Mammary epithelial cell (primary cell): ENCODE results near the gene ABR.

Experiments used
- CTCF ChIP-seq, 2 donors: IDR thresholded peaks in 1 of 2; conservative IDR thresholded peaks in 1 of 2; 2 replicates each; pipeline ENCODE4 v1.5.1; 2011 to 2012; ENCODE audit warnings: inconsistent platforms in 2 of 2, low read length in 2 of 2, mild to moderate bottlenecking in 2 of 2, control low read depth in 1 of 2, low read depth in 1 of 2; ENCODE audit not compliant: insufficient read depth in 1 of 2; ENCODE audit errors: extremely low read depth in 1 of 2
- EZH2 ChIP-seq: IDR thresholded peaks from 2 replicates; pipeline ENCODE4 v1.6.1; 2012; ENCODE audit warnings: low read length, inconsistent platforms, borderline replicate concordance

DNA sequence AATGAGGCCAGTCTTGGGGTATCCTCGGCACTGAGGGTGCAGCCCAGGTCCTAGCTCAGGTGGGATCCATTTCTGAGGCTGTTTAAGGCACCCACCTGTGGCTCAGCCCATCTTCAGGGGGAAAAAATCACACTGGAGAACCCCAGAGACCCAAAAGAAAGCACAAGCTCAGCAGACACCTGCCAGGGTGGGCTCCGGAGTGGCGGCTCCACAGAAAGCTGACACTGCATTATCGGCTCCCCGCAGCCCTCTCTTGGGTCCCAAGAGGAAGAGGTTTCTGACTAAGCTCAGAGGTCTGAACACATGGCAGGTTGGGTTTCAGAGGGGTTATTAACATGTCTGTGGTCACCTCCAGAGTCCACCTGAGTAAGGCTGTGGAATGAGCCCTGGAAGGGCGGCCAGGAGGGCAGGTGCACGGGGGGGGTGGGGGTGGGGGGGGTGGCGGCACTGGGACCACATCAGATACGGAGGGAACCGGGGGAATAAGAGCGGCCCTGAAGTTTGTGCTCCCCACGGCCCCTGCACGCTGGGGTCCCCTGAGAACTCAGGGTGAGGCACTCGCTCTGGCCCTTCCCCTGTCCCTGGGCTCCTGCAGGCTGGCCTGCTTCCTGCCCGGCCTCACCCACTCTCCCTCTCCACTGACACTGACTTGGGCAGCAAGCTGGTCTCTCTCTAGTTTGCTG, 103.3 kb downstream of the ABR start:
- no peak for TF ChIP-seq CTCF (conservative IDR thresholded peaks at IDR 0.05 in 1 of 2, IDR thresholded peaks at IDR 0.05 in 1 of 2; ENCODE audit: extremely low read depth in 1 of 2, insufficient read depth in 1 of 2, low read depth in 1 of 2, low read length in 2 of 2)
- no peak for TF ChIP-seq EZH2
